GM18511 (cell line): ENCODE measurements around the gene KDM4B.

ENCODE experiments used
- ATAC-seq: cut with Tn5 transposase; IDR thresholded peaks from one replicate; pipeline ENCODE4 v1.9.1; 2021; ENCODE audit warnings: mild to moderate bottlenecking, moderate library complexity; ENCODE audit not compliant: unreplicated experiment

Gene KDM4B

DNA sequence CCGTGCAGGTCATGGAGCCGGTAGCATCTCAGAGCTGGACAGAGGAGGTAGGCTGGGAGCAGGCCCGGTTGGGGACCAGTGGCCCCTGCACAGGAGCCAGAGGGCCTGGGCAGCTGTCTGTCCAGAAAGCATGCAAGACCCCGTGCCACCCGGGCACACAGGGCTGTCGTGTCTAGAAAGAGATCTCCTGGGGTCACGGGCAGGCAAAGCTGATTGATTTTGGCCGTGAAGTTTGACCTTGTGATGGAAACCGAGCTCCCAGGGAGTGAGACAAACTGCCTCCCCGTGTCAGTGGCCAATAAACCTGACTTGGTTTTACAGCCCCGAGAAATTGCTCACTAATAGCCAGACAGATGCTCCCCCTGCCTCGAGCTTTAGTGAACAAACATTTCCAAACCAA is 98.8 kb downstream of the KDM4B start:
- no peak for ATAC-seq

DNA sequence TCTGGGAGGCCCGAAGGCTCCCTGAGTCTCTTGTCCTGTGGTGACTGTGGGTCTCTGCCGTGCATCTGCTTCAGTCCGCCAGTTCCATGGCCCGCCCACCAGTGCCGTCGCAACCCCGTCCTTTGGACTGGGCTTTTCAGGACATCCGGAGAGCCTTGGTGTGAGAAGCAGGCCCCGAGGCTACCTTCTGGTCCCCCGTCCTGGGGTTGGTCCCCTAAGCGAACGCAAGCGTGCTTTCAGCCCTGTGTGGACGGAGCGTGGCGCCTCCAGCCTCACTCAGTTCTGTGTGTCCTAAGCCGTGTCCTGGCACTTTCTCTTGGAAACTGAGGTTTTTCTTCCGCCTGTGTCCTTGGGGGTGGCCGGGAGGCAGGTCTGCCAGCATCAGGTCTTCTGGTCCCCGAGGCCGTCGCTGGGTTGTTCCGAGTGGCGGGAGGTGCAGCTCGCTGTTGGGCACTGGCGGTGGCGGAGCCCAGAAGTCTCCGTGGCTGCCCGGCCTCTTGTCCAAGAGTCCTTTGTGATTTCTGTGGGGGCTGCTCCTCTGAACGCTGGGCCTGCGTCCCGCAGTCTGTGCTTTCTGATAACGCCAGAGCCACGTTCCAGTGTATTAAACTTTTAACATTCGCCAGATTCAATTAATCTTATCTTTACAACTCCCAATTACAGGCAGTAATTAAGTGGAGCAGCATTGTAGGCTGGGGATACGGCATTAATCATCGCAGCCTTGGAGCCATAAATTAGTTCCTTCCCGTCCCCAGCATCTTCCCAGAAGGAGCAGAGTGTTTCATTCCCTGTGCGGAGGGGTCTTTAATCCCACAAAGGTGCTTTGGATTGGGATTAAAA is 99.5 kb downstream of the KDM4B start:
- ATAC-seq: no peak

DNA sequence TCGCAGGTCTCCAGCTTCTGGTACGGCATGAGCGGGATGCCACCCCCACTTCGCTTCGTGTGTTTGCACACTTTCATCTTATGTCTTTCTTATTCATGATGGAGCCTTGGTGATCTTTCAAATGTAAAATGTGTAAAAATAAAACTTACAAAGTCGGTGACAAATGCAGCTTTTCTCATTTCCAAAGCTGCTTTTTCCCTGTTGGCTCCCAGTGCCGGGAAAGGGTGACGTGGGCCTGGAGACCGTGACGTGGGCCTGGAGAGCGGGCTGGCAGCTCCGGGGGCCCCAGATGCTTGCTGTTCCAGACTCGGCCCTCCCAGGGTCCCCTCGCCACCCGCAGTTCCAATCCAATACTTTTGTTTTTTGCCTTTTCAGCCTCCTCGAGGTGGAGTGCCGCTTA is 101.4 kb downstream of the KDM4B start:
- ATAC-seq: no peak

DNA sequence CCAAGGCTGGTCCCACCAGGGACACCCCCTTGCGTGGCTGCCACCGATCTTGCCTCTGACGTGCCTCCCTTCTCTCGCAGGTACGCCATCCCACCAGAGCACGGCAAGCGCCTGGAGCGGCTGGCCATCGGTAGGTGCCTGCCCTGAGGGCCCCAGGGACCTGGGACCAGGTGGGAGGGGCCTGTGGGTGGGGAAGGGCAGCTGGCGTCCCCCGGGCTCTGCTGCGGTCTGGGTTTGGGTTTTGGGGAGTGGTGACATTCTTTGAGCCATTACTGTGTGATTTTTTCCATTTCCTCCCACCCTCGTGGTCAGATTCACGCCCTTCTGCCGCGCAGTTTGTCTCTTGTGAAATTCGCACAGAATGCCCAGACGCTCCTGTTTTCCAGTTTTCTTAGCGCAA is 102.0 kb downstream of the KDM4B start:
- no peak for ATAC-seq

DNA sequence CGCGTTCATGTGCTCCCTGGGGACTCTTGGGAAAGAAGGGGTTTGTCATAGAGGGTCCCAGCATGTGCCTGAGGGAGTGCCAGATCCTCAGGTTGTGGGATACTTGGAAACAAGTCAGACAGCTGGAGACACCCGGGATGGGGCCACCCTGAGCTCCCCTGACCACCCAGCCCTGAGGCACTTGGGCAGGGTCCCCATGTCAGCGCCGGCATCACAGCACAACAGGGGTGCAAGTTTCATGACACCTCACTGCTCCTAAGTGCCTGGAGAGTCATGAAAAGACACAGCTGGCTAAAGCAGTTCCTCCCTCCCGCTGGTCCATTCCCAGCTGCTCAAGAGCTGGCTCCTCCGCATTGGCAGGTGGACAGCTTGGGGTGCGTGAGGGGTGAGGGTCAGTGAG is 102.7 kb downstream of the KDM4B start:
- no peak for ATAC-seq

DNA sequence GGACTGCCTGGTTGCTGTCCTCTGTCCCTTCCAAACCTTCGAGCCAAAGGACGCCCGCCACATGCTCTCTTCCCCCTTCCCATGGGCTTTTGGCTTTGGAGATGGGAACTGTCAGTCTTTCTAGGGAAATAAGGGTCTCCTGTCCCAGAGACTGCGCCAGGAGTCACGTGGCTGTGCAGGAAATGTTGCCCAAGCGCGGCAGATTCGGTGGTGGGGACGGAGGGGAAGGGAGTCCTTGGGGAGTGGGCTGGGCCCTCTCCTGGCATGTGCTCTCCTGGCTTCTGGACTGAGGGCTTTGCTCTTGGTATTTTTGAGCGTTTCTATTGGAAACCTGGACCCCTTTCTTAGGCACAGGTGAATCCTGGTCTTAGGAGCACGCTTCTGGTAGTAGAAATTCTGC is 103.2 kb downstream of the KDM4B start:
- no peak for ATAC-seq

DNA sequence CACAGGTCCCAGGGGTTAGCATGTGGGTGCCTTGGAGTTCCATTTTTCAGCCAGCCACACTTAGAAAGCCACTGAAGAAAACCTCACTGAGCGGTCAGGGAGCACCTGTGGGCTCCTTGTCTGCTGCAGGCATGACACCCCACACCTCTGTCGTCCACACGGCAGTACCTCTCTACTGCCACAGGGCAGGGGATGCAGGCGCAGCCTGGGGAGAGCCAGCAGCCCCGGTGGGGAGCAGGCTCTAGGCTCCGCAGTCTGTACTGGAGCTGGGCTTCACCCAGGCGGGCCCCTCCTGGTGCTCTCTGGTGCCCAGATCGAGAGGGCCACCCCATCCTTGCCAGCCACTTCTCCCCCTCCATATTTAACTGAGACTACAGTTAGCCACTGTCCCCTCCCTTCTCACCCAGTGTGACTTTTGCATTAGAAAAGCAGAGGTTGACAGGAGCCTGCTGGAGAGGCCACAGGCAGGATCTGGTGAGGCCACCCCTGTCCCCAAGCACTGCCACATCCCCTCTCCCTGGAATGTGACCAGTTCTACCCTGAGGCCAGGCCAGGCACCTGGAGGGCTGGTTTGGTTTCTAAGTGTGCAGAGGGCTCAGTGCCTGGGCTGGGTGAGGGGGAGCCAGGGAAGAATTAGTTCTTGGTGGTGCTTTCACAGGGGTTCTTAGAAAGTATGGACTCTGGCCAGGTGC is 104.4 kb downstream of the KDM4B start:
- ATAC-seq: no peak

DNA sequence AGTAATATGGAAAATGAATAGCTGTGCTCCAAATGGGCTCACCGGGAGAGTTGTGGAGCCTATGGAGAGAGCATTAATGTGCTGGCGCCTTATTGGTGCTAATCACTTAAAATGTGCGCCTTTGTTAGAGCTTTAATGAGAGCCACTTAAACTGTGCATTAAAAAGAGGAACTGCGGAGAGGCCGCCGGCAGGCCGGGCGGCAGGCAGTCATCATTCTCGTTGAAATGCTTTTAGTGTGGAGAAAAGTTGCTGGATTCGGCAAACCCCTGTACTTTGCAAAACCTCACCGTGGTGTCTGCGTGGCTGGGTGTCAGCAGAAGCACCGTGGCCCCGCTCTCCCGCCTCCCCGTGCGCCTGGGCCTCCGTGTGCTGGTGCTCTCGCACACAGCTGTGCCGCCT is 105.5 kb downstream of the KDM4B start:
- ATAC-seq: no peak

DNA sequence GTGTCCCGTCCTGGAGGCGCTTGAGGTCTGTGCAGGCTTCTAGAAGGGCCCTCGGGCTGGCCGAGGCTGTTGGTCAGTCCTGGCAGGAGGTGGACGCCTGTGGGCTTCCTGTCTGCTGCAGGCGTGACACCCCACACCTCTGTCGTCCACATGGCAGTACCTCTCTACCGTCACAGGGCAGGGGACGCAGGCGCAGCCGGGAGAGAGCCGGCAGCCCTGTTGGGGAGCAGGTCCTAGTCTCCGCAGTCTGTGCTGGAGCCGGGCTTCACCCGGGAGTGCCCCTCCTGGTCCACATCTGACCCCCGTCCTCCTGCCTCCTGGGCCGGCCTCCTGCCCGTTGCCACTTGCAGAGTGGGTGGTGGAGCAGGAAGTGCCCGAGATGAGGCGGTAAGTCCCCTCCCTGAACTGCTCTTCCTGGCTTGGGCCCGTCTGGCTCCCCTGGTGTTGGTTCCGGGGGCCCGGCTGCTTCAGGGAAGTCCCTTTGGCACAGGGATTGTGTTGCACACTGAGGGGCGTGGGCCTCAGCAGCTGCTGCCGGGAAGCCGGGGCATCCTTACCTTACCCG is 106.0 kb downstream of the KDM4B start:
- ATAC-seq: no peak

DNA sequence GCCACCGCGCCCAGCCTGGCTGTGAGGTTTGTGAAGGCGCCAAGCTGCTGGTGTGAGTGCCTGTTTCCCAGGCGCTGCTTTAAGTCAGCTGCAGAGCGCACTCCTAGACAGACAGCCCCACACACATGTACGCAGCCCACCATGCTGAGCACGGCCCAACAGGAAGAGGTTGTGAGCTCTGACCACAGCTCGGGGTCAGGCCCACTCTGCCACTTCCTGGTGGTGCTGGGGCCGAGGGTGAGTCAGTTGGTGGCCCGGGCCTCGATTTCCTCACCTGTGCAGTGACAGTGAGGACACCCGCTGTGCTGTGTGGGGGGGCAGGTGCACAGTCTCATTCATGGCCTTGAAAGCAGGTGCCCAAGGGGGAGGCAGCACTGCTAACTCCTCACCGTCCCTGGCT is 106.7 kb downstream of the KDM4B start:
- ATAC-seq: no peak

DNA sequence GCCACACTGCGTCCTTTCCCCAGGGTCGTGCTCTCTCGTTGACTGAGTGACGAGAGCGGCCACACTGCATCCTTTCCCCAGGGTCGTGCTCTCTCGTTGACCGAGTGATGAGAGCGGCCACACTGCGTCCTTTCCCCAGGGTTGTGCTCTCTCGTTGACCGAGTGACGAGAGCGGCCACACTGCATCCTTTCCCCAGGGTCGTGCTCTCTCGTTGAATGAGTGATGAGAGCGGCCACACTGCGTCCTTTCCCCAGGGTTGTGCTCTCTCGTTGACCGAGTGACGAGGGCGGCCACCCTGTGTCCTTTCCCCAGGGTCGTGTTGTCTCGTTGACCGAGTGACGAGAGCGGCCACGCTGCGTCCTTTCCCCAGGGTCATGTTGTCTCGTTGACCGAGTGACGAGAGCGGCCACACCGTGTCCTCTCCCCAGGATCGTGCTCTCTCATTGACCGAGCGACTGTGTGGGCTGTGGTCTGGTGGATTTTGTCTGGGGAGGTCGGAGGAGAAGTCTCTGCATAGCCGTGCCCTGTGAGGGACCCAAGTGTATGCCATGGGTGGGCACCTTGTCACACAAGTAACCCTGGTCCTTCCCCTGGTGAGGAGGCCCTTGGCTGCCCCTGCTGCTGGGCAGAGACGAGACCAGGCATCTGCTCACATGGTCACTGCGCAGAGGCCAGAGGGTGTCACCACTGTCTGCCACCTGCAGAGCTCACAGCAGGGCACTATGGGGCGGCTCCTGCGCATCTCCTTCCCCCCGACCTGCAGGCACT is 107.7 kb downstream of the KDM4B start:
- ATAC-seq: no peak

DNA sequence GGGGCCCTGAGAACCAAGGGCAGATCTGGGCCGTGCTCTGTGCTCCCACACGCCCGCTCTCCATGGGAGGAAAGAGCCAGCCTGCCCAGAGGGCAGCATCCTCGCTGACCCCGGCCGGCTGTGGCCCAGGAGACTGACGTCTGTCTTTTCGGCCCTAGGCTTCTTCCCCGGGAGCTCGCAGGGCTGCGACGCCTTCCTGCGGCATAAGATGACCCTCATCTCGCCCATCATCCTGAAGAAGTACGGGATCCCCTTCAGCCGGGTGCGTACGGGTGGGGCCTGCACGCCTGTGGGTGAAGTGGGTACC is 108.2 kb downstream of the KDM4B start:
- no peak for ATAC-seq

DNA sequence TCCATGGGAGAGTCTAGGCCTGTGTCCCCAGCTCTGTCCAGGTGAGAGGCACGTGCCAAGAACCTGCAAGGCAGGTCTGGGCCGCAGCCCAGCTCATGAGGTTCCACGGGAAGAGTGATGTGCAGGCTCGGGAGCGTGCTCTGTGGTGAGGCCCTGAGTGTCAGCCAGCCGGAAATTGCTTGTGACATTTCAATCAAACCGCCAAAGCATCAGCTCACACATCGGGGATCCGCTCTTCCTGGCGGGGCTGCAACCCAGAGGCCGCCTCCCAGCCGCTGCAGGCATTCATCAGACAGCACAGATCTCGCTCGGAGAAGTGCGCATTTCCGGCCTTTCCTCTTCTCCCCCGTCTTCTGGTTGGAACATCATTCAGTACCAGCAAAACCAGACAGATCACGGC is 109.3 kb downstream of the KDM4B start:
- ATAC-seq: no peak

DNA sequence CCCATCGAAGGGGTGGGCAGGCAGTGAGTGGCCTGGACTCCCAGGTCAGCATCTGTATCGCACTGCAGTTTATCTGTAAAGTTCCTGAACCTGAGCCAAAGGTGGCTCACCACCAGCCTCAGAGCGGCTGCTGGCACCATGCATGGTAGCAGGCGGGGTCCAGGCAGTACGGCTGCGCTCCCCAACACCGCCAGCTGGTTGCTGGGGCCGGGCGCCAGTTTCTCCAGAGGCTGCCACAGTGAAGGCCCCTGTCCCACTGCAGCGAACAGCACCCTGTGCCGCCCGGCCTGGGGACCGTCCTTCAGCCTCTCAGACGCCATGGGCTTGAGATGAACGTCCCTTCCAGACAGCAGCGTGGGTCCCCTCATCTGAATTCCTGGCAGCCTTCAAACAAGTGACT is 109.8 kb downstream of the KDM4B start:
- no peak for ATAC-seq

DNA sequence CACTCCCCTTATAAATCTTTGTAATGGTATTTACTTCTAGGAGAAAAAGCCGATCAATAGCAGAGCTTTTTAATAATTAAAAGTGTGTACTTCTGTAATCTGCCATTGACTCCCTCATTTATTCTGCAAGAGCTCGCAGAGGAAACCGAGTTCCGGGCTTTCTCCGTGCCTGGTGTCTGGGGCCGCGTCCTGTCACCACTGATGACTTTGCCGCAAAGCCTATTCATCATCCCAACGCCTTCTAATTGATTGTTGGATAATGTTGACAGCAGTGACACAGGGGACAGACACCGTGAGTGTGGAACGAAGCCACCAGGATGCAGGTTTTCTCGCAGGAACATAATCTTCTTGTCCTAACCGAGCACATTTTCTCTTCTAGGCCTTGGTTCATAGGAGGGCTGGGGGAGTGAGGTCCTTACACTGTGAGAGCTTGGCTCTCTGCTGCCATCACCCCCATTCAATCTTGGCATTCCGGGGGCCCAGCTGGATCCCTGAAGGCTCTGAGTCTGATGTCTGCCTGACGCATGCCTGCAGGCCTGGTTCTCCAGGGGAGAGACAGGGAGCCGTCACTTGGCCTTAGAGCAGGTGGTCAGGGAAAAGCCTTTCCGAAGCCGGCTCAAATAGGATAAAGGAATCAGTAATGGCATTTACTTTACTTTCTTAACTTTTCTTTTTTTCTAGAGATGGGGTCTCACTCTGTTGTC is 110.3 kb downstream of the KDM4B start:
- no peak for ATAC-seq

DNA sequence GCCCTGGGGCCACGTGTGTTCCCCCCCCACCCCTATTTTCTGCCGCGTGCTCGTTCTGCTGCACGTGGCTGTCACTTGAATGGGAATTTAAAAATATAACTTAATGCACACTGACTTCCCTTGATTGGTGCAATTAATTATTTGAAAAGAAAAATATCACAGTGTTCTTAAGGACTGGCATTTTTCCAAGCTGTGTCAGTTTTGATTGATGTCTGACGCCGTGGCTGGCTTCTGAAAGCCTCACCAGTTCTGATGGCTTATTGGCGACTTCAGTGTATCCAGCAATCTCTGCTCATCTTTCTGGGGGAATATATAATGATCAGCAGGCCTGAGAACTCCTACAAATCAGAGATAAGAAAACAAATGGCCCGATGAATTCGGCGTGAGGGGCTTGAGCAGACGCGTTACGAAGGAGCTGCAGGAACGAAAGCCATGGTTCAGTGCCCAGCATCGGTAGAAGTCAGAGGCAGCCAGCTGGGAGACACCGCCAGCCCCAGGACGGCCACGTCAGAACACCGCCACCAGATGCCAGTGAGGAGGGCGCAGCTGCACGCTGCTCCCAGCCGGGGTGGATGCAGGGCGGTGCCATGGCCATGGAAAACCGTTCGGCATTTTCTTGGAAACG is 111.2 kb downstream of the KDM4B start:
- ATAC-seq: no peak

DNA sequence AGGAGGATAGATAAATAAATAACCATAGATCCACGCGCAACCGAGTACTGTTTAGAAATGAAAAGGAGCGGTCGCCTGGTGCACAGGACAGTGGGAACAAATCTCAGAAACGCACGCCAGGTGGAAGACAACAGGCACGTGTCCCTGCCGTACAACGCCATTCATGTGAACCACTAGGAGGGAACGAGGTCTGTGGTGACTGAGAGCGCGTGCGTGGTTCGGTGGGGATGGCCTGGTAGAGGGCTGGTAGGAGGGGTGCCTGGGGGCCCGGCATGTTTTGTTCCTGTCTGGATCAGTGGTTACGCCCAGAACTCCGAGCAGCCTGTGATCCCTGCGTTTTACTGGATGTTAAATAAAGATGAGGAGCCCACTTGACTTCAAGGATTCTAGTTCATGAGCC is 111.9 kb downstream of the KDM4B start:
- no peak for ATAC-seq

DNA sequence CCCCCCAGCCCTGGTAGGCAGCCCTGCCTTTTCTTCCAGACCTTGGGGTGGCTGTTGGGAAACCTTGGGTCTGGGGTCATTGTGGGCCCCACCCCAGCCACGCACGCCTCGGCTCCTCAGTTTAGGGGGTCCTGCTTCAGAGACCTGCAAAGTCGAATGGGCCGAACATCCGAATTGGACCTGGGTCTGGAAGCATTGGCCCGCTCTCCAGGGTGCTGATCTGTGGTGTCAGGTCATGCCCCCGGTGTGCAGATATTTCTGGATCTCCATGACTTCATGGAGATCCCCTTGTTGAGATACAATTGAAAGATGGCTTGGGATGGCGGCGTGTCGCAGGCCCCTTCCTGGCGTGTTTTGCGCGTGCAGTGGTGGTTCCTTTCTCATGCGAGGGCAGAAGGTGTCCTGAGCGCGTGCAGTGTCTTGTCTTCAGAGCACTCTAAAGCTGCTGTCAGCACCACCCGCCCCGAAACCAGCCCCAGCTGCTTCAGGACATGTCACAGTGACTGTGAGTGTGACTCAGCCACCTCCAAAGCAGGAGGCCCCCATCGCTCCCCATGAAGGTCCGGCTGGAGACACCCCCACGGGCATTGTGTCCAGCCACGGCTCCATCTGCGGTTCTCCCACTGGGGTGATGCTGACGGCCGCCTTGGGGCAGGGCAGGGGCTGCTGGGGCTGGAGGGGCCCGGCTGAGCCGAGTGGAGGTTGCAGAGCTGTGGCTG is 112.7 kb downstream of the KDM4B start:
- ATAC-seq: no peak

DNA sequence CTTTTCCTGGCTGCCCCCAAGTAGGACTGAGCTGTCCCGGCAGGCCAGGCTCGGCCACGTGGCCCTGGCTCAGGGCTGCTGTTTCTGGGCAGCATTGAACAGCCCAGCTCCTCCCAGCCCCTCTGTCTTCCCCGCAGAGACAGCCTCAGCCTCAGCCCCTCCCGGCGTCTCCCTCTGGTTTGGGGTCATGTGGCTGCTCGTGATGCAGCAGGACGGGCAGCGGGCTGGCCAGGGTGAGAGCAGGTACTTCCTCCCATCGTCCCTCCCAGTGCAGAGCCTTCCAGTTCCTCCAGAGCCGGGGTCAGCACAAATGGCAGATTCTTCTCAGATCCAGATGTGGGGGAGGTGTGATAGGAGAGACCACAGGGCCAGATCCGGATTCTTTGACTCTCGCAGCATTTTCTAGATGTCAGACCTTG is 114.6 kb downstream of the KDM4B start:
- no peak for ATAC-seq

DNA sequence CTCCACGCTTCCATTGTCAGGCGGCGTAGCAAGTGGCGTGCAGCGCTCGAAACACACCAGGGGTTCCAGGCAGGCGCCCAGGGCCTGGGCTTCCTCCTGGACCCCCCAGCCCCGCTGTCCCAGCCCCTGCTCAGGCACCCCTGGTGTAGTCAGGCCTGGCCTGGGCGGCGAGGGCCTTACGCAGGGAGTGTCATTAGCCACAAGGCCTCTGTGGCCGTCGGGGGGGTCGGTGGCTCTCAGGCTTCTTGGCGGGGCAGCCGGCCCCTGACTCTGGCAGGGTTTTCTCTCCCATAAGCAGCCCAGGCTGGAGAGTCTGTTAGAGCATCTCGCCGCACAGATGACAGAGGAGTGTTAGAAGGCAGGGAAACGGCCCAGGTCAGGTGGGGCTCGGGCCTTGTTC is 116.7 kb downstream of the KDM4B start:
- ATAC-seq: no peak
